Right kidney (tissue), 1 donor: Measurements from ENCODE around the gene AUNIP.
"Not testable (repeated sequence)": the region's sequence is repeated elsewhere in the genome, so short reads cannot be mapped to it uniquely, and the experiment has no call there.

Source experiments
- DNase-seq: peaks from one replicate; pipeline ENCODE4 v3.0.0-alpha.2; 2016

The AUNIP gene

GRCh38 chr1:25864434-25864833 is 5.2 kb upstream of the AUNIP start:
- no peak for DNase-seq

GRCh38 chr1:25863486-25864262 is 4.4 kb upstream of the AUNIP start:
- DNase-seq: no peak

- DNase-seq: no peak
Observed at GRCh38 chr1:25862785-25863485, 3.7 kb upstream of the AUNIP start.

GRCh38 chr1:25861316-25862286 is 2.3 kb upstream of the AUNIP start:
- no peak for DNase-seq

GRCh38 chr1:25858494-25858893 is 763 bp downstream of the AUNIP start:
- no peak for DNase-seq

- no peak for DNase-seq
Observed at GRCh38 chr1:25856856-25857255, 2.4 kb downstream of the AUNIP start.

- no peak for DNase-seq
Observed at GRCh38 chr1:25854554-25854953, 4.7 kb downstream of the AUNIP start.

GRCh38 chr1:25848531-25848930 is 10.7 kb downstream of the AUNIP start:
- no peak for DNase-seq

- DNase-seq: no peak
Observed at GRCh38 chr1:25847929-25848328, 11.3 kb downstream of the AUNIP start.

GRCh38 chr1:25845664-25846063 is 13.6 kb downstream of the AUNIP start:
- DNase-seq: no peak

- no peak for DNase-seq
Observed at GRCh38 chr1:25844536-25845337, 14.5 kb downstream of the AUNIP start.

- DNase-seq: no peak
Observed at GRCh38 chr1:25843483-25843882, 15.8 kb downstream of the AUNIP start.

GRCh38 chr1:25839808-25840207 is 19.4 kb downstream of the AUNIP start:
- DNase-seq: not testable (repeated sequence)

GRCh38 chr1:25837262-25837875 is 21.9 kb downstream of the AUNIP start:
- DNase-seq: no peak

GRCh38 chr1:25836695-25837094 is 22.6 kb downstream of the AUNIP start:
- no peak for DNase-seq

- DNase-seq: no peak
Observed at GRCh38 chr1:25834894-25835293, 24.4 kb downstream of the AUNIP start.

GRCh38 chr1:25833158-25833557 is 26.1 kb downstream of the AUNIP start:
- no peak for DNase-seq

GRCh38 chr1:25832336-25833037 is 26.8 kb downstream of the AUNIP start:
- no peak for DNase-seq

- DNase-seq: no peak
Observed at GRCh38 chr1:25831569-25832196, 27.6 kb downstream of the AUNIP start.

GRCh38 chr1:25829046-25829445 is 30.2 kb downstream of the AUNIP start:
- DNase-seq: no peak
